OCI-M2 (cell line): Measurements from ENCODE around the gene NME2.
A peak's percentile ranks its signal among the peaks of the same experiment; 100 is the strongest.
"Not testable (repeated sequence)": the region's sequence is repeated elsewhere in the genome, so short reads cannot be mapped to it uniquely, and the experiment has no call there.

Experiments used
- DNase-seq: peaks from one replicate; lab custom pipeline; 2025; ENCODE audit not compliant: unreplicated experiment; lab: John Stamatoyannopoulos, UW

Gene NME2

DNA sequence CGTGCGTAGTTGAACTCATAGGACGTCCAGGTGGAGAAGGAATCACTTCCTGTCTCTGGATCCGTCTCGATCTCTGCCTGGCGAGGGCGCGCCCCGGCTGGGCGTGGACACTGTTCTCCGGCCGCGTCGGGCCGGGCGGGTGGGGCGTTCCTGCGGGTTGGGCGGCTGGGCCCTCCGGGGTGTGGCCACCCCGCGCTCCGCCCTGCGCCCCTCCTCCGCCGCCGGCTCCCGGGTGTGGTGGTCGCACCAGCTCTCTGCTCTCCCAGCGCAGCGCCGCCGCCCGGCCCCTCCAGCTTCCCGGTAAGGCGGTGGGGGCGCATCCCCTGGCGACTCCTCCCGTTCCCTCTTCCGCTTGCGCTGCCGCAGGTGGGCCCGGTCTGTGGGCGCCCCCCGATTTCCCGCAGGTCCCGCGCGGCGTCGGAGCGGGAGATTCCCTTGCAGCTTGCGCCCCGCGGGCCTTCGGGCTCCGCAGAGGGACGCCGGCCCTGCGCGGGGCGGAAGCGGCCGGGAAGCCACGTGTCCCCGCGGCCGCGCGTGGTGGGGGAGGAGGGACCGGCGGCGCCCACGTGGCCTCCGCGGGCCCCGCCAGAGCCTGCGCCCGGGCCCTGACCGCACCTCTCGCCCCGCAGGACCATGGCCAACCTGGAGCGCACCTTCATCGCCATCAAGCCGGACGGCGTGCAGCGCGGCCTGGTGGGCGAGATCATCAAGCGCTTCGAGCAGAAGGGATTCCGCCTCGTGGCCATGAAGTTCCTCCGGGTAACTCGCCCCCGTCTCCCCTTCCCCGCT is at the start of gene NME2:
TSS of gene NME2 (plus strand) at position 214 of the 789 bp plus-strand sequence. CDS start at position 634, 420 bp downstream.
- no peak for DNase-seq

GRCh38 chr17:51118330-51119195 is 47.6 kb upstream of the NME2 start:
- DNase-seq: no peak

GRCh38 chr17:51119415-51120356 is 46.5 kb upstream of the NME2 start:
- no peak for DNase-seq

GRCh38 chr17:51120357-51120738 is 45.9 kb upstream of the NME2 start:
- DNase-seq: no peak

DNA sequence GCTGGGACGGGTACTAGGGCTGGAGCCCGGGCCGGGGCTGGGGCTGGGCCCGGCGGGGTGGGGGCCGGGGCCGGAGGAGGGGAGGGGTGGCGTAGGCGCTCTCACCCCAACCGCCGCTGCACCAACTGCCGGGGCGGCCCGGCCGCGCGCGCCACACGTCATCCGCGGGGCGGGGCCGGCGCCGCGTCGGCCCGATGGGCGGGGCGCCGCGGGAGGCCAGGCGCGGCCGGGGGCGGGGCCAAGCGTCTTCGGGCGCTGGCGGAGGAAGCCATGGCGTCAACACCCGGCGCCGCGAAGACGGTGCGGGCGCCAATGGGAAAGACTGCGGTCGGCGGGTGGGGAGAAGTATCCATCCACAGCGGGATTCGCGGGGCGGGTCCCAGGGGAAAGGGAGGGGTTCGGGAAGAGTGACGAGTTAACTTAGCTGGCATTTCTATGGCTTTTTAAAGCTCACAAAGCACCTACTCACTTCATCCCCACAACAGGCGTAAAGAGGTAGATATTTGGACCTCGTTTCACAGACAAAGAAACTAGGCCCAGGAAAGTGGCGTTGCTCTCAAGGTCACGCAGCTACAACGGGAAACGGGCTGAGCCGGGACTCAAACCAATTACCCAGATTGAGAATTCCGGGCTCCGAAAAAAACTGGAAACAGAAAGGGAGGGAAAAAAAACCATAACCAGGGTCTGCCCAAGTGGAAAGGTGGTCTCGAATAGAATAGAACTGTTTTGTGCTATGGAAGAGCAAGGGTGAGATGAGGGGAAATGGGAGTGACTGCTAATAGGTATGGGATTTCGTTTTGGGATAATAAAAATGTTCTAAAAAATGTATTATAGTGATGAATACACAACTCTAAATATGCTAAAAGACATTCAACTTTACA is 45.2 kb upstream of the NME2 start, which contains the start of gene SPAG9:
TSS of gene SPAG9 (minus strand) at position 130 of the 881 bp plus-strand sequence. CDS start 212 bp downstream, outside the sequence.
- peak; percentile 27 for DNase-seq

DNA sequence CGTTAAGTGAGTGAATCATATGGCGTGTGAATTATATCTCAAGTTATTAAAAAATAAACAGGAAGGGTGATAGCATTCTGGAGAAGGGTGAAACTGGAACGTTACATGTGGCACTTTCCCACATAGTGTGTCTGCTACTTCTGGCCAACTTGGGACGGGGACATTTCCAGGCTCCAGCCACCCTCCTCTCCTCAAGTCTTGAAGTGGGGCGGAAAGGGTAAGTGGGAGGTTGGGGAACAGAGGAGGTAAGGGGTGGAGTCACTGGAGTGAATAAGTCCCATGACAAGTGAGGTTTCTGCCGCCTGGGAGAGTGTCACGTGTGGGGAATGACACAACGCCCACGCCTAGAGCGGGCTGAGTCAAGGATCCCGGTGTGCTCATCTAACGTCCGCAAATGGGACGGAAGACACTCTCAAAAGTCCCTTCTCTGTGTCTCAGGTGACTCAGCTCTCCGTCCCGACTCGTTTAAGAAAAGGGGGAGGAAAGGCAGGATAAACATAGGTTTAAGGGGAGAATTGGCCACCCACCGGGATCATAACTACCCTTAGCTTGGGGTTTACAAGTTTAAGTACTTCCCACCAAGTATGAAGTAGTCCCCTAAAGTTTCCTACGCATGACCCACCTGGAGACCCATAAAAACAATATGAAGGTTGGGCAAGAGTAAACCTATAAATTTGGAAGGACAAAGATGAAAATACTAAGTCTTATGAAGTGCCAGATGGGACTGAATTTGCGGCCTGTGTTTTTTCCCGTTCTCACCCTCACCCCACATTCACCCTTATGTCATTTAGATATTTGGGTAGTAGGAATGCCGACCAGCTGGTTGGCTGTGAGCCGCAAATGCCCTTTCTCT is 44.4 kb upstream of the NME2 start:
- peak; percentile 75 for DNase-seq

DNA sequence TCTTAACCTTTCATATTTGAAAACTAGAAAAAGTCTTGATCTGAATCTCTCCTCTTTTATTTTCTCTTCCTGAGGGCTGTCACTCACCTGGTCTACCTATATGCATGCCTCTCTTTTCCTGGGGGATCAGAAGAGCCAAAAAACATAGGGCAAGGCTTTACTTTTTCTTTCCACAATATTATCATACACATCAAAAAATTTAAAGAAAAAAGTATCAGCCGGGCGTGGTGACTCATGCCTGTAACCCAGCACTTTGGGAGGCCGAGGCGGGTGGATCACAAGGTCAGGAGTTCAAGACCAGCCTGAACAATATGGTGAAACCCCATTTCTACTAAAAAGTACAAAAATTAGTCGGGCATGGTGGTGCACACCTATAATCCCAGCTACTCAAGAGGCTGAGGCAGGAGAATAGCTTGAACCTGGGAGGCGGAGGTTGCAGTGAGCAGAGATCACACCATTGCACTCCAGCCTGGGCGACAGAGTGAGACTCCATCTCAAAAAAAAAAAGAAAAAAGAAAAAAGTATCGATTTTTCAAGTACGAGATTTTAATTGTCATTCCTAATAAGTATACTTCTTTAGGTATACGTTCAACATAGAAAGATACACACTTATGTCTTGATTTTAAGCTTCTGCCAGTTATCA is 43.6 kb upstream of the NME2 start:
- DNase-seq: not testable (repeated sequence)

DNA sequence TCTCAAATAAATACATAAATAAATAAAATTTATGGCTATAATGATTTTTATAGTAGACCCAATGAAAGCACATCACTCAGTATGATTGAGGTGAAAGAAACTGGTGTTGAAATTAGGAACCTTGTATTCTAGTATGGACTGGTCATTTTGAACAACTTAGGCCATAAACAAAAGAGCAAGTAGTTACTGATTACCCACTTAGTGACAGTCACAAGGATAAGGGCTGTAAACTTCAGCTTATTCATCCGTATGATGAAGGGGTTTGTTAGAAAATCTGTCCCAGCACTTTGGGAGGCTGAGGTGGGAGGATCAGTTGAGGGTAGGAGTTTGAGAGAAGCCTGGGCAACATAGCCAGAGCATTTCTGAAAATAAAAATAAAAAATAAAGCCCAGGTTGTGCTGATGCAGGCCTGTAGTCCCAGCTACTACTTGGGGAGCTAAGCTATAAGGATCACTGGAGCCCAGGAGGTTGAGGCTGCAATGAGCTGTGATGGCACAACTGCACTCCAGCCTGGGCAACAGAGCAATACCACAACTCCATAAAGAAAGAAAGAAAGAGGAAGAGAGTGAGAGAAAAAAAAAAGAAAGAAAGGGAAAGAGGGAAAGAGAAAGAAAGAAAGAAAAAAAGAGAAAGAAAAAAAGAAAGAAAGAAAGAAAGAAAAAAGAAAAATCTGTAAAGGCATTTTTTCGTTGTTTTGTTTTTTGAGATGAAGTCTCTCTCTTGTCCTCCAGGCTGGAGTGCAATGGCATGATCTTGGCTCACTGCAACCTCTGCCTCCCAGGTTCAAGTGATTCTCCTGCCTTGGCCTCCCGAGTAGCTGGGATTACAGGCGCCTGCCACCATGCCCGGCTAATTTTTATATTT is 41.3 kb upstream of the NME2 start:
- no peak for DNase-seq

DNA sequence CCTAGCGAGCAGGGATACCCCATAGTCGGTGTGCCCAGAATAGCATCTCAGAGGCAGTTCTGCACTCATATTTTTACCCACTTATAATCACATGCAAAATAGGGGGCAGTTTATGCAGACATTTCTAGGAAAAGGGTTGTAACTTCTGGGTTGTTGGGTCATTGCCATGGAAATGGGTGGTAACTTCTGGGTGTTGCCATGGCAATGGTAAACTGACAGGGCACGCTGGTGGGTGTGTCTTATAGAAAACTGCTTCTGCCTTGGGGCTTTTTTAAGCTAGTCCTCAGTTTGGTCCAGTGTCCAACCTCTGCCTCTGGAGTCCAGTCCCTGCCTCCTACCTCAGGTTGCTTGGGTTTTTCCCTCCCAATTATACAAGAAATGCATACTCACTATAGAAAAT is 38.1 kb upstream of the NME2 start:
- no peak for DNase-seq

GRCh38 chr17:51132964-51133319 is 33.3 kb upstream of the NME2 start:
- DNase-seq: no peak

- DNase-seq: no peak
Measured at GRCh38 chr17:51133365-51133764, 32.8 kb upstream of the NME2 start.

DNA sequence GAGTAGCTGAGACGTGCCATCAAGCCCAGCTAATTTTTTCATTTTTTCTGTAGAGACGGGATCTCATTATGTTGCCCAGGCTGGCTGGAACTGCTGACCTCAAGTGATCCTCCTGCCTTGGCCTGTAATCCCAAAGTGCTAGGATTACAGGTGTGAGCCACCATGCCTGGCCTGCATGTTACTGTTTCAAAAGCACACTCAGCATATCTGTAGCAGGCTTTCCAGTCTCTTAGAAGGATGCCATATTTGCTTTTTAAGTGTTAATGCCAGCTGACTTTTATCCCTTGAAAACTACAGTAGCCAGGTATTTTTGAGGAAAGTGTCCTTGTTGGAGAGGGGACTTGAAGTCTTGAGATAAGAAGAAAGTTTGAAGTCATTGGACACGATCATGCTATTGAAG is 30.3 kb upstream of the NME2 start:
- no peak for DNase-seq

GRCh38 chr17:51142597-51142996 is 23.6 kb upstream of the NME2 start:
- DNase-seq: no peak

DNA sequence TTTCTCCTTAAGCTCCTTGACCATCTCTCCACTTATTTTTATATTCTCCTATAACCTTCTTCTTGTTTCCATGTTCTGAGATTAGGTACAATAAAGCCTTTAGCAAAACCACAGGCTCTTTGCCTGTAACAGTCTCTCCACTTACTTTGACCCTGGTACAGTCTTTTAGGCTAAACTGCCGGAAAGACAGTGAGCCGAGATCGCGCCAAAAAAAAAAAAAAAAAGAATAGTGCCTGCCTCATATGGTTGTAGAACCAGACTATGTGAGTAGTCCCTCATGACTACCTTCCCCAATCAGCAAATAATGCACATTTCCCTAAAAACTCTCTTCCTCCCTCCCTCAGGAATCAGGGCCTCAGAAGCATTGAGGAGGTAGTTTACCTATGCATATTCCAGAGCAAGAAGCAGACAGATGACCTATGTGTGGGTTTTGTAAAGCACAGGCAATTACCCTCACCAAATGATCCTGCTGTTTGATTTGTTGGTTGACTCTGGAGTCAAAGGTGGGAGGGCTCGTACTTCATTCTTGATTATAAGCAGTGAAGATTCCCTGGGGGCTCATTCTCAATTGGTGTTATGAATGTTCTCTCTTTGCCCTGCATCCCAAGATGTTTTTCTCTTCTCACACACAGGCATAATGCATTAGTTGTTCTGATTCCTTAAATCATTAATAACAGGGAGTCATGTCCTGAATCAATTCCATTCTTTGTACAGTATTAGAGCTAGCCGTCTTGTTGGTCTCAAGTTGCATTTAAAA is 21.8 kb upstream of the NME2 start:
- no peak for DNase-seq

- no peak for DNase-seq
Measured at GRCh38 chr17:51147650-51148049, 18.6 kb upstream of the NME2 start.

GRCh38 chr17:51149163-51149562 is 17.0 kb upstream of the NME2 start:
- no peak for DNase-seq

- no peak for DNase-seq
Measured at GRCh38 chr17:51150932-51151331, 15.3 kb upstream of the NME2 start.
